Astrocyte (in vitro differentiated cells and primary cell): ENCODE measurements around the gene ZNF630.

ENCODE experiments used
- EZH2 ChIP-seq: IDR thresholded peaks from 2 replicates; pipeline ENCODE4 v1.6.1; 2012; ENCODE audit warnings: mild to moderate bottlenecking, low read length, inconsistent platforms; ENCODE audit not compliant: insufficient read depth
- TF ChIP-seq, protein P1 (sequence below): IDR thresholded peaks from 2 replicates; pipeline ENCODE4 v1.5.1; 2011; ENCODE audit warnings: low read depth, mild to moderate bottlenecking, inconsistent platforms, low read length, moderate library complexity; ENCODE audit not compliant: insufficient read depth

- TF ChIP-seq, protein P1, sequence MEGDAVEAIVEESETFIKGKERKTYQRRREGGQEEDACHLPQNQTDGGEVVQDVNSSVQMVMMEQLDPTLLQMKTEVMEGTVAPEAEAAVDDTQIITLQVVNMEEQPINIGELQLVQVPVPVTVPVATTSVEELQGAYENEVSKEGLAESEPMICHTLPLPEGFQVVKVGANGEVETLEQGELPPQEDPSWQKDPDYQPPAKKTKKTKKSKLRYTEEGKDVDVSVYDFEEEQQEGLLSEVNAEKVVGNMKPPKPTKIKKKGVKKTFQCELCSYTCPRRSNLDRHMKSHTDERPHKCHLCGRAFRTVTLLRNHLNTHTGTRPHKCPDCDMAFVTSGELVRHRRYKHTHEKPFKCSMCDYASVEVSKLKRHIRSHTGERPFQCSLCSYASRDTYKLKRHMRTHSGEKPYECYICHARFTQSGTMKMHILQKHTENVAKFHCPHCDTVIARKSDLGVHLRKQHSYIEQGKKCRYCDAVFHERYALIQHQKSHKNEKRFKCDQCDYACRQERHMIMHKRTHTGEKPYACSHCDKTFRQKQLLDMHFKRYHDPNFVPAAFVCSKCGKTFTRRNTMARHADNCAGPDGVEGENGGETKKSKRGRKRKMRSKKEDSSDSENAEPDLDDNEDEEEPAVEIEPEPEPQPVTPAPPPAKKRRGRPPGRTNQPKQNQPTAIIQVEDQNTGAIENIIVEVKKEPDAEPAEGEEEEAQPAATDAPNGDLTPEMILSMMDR, result no peak
- TF ChIP-seq EZH2, result no peak
Measured at GRCh38 chrX:48022738-48023137, 48.7 kb downstream of the ZNF630 start.
